Activated naive CD4-positive, alpha-beta T cell treated with anti-CD3 and anti-CD28 coated beads for 36 hours (primary cell): ENCODE measurements around the gene HSPA2. TPM values are rescaled to one million over a fixed set of nuclear protein-coding genes. Genes with fewer than 3 reads are reported as not detected.

Experiments
- total RNA-seq, 2 experiments: library from RNA; stranded (reverse); gene quantifications; one replicate each; pipeline ENCODE4 v1.2.3, GENCODE V29; 2021

Gene HSPA2
- total RNA-seq, 2 experiments from 2014 or later: 4.1 to 5.1 TPM

Other genes with a start within 250 kb of the HSPA2 start
- under 1 TPM; 0.27 to 0.43 TPM for gene ESR2, start 246.4 kb upstream of the HSPA2 start, total RNA-seq
- 100 to 1,000 TPM; 240 to 247 TPM for gene MTHFD1, start 152.4 kb upstream of the HSPA2 start, total RNA-seq
- under 1 TPM; 0.57 to 0.69 TPM for gene AKAP5, start 75.2 kb upstream of the HSPA2 start, total RNA-seq
- 10 to 100 TPM; 22.6 to 23.5 TPM for gene ZBTB25, start 36.9 kb upstream of the HSPA2 start, total RNA-seq
- 10 to 100 TPM; 21.3 to 23.4 TPM for gene ZBTB1, start 36.0 kb upstream of the HSPA2 start, total RNA-seq
- not detected for gene PPP1R36, start 9.2 kb downstream of the HSPA2 start, total RNA-seq
- gene PLEKHG3, start 163.7 kb downstream of the HSPA2 start, total RNA-seq: 1 to 10 TPM in 1 of 2 experiments, under 1 TPM in 1; 0.48 to 1.1 TPM